GM21737 (cell line): Measurements from ENCODE around the gene TAF10.

ENCODE experiments used
- ATAC-seq: cut with Tn5 transposase; IDR thresholded peaks from one replicate; pipeline ENCODE4 v1.9.1; 2021; ENCODE audit warnings: mild to moderate bottlenecking, moderate library complexity; ENCODE audit not compliant: unreplicated experiment

TAF10 gene

DNA sequence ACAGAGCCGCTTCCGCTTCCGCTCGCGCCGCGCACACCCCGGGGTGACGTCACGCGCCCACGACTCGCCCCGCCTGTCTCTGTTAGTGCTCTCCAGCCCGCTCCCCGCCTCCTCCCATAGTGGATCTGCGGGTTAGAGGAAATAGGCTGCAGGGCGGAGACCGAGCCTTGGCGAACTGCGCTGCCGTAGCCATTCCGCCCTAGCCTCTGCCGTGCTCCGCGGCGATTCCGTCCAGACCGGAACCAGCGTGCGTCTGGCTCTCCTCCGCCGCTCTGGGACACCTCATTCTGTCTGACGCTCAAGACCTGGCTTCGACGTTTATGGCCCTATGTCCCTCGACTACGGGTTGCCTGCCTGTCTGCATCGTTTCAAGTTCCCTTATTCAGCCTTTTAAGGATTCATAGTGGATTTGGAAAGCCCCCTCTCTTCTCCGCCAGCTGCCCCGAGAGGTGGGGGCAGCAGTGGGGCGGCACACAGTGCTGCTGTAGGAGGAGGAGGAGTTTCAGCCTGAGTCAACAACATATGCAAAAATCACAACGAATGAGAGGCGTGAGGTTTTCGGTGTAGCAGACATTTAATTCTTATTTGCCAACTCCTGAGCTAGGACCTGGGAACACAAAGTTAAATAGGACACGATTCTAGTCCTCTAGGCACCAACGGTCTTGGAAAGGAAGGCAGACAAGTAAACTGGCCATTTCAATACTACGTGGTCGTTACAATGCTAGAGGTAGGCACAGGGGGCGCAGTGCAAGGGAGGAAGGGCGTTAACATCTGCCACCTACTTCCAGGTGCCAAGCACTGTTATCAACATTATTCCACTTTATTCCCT lies at the start of gene TAF10:
TAF10 (minus strand) TSS at position 4 of the 829 bp plus-strand sequence. CDS start 27 bp downstream, outside the sequence.
- peak; percentile 86 for ATAC-seq

GRCh38 chr11:6660712-6661111 lies 48.7 kb upstream of the TAF10 start:
- ATAC-seq, result no peak

- no peak for ATAC-seq
Observed at GRCh38 chr11:6658647-6659046, 46.6 kb upstream of the TAF10 start.

- ATAC-seq, result no peak
Observed at GRCh38 chr11:6657346-6657745, 45.3 kb upstream of the TAF10 start.

DNA sequence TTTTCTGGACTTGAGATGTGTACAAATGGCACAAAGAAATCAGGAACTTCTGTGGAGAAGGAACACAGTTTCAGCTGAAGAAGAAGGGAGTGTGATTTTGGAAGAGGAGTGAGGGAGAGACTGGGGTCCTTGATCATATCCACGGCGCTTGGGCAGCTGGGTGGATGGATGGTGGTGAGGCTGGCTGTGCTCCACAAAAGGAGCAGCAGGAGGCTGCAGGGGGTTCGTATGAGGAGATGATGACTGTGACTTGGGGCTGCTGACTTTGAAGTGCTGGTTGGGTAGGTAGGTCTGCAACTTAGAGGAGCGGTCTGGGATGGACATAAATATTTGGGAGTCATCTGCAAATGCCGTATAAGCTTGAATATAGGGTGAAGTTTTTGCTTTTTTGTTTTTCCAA lies 44.9 kb upstream of the TAF10 start:
- no peak for ATAC-seq

DNA sequence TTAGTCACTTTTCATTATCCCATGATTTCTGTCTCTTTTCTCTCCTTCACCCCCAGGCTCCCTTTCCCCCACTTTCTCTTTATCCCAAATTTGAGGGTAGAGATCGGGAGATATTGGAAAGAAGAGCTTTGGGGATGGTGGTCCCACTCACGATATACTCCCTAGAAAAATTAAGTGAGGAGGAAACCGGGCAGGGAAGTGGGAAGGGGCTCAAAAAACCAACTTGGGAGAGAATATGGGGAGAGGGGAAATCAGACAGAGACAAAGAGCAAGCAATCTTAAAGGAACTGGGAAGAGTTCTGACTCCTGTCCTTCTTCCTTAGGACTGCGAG lies 44.5 kb upstream of the TAF10 start:
- no peak for ATAC-seq

DNA sequence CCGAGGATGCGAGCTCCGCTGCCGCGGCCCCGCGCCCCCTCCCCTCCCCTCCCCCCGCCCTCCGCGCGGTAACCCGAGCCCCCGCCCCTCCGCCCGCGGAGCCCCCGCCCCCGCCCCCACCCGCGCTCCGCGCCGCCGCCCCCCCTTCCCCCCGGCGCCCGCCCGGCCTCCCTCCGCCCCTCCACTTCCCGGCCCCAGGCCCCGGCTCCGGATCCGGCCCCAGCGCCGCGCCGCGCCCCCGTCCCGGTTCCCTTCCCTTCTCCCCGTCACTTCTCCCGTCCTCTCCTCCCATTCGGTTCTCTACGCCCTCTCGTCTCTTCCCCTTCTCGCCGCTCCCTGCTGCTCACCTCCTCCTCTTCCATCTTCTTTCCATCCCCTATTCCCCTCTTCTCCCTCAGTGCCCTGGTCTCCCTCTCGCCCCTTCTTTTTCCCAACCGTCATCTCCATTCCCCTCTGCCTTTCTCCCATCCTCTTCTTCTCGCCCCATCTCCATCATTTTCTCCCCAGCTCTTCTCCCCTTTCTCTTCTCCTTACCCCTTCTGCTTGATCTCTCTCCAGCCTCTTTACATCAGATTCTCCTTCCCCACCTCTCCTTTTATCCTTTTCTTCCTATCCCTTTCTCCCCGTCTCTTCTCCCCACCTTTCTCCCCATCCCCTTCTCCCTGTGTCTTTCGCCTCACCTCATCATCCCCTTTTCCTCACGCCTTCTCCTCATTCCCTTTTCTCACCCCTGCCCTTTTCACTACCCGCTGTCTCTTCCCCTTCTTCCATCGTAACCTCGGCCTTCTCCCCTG lies 44.0 kb upstream of the TAF10 start, which contains the start of gene DCHS1:
DCHS1 (minus strand) TSS at position 20 of the 794 bp plus-strand sequence. CDS start 14,196 bp downstream, outside the sequence.
- ATAC-seq, result no peak

DNA sequence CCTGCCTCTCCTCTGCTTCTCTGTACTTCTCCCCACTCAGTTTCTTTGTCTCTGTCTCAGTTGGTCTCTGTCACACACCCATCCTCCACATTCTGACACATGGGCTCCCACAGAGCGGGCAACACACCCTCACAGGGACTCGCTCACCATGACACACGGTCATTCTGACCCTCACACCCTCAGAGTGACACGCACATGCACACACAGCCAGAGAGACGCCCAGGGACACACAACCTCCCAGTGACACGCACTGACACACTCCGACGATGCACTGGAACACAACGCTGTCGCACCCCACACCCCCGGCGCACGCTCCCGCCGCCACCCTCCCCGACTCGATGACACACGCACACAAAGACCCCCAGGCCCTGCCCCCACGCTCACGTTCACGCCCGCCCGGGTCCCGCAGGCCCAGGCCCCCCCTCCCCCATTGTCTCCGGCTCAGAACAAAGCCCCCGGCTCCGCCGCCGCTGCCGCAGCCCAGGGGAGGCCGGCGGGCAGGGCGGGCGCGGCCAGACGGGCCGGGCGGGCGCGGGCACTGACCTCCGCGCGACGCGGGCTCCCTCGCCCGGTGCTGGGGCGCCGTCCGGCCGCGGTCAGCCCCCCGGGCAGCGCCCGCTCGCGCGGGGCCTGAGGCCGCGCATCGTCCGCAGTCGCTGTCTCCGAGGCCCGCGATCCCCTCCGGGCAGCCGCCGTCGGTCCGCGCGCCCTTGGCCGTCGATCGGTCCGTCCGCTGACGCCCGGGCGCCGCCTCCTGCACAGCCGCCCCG lies 43.2 kb upstream of the TAF10 start:
- ATAC-seq, result no peak

DNA sequence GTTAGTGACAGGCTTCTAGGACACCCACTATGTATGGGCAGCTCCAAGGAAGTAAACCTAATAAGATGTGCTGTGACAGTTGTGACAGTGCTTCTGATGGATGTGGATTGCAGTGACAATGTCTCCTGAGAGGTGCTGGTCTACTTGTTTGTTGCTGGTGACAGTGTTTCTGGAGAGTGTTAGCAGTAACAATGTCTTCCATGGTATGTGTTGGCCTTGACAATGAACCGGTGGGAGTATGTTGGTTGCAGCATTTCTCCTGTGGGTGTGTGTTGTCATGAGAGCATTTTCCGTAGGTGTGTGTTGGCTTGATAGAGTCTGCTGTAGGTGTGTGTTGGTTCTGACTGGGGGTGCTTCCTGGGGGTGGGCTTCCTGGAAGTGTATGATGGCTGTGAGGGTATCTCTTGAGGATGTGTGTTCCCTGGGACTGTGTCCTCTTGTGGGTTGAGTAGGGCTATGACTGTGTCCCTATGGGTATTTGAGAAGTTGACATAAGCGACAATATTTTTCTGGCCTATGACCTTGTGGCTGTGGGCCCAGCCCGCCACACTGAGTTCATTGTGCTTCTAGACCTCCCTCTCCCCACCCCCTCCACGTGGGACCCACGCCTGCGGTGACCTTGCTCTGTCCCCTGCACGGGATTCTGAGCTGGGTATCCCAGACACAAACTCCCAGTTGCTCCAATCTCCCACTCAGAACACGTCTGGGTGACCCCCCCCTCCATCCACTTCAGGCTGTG lies 42.4 kb upstream of the TAF10 start:
- no peak for ATAC-seq

- no peak for ATAC-seq
Observed at GRCh38 chr11:6653656-6654055, 41.6 kb upstream of the TAF10 start.

GRCh38 chr11:6653097-6653496 lies 41.1 kb upstream of the TAF10 start:
- no peak for ATAC-seq

- no peak for ATAC-seq
Observed at GRCh38 chr11:6652182-6652581, 40.2 kb upstream of the TAF10 start.

DNA sequence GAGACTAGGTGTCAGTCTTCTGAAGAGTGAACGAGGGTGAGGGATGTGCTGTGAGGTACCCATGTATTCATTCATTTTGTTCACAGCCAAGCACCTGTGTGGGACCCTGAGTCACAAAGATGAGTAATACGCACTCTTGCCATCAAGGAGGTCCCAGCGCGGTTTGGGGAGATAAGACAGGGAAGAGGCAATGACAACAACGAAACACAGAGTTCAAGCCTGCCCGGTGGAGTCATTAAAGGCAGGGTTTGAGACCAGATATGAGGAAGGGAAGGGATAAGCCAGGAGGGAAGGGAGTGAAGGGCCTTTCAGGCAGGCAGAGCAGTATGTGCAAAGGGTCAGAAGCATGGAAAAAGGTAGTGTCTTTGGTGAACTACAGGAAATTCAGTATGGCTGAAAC lies 39.0 kb upstream of the TAF10 start:
- no peak for ATAC-seq

GRCh38 chr11:6650104-6650503 lies 38.1 kb upstream of the TAF10 start:
- ATAC-seq, result no peak

DNA sequence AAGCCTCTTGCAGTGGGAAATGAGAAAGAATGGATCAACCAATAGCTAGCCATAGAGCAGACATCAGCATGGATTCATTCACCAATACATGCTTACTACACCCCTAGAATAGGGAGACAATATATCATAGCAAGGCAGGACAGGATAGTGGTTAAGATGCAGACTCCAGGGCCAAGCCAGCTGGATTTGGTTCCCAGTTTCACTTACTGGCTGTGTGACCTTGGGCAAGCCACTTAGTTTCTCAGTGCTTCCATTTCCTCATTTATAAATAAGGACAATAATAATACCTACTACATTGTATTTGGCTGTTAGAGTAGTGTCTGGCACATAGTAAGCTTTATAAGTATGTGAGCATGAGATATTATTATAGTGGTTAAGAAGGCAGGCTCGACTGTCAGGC lies 36.5 kb upstream of the TAF10 start:
- ATAC-seq, result no peak

GRCh38 chr11:6647836-6648235 lies 35.8 kb upstream of the TAF10 start:
- no peak for ATAC-seq

DNA sequence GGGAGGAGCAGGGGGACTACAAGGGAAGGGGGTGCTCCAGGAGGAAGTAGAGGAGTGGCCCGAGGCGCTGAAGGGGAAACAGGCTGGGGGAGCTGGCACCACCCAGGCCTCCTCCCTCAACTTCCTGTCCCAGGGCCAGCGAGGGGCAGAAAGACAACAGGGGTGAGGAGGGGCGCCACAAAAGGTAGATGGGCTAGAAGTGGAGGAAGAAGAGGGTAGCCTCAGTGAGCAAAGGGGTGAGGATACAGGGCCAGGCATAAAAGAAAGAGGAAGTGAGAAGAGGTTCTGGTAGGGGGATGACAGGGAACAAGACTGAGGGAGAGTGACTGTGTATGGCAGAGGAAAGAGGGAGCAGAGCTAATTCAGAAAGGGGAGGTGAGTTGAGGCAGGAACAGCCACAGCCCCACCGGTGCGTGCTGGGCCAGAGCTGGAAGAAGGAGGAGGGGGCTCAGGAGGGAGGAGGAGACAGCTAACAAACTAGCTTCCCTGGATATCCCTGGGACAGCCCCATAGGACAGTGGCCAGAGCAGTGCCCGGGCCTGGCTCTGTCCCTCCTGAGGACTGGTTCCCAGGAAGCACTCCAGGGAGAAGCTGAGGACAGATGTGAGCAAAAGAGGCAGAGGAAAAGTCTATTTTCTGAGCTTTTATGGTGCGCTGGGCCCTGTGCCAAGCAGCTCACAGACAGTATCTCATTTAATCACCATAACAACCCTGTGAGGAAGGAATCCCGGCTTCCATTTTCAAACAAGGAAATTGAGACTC lies 35.1 kb upstream of the TAF10 start:
- ATAC-seq, result peak; percentile 82

DNA sequence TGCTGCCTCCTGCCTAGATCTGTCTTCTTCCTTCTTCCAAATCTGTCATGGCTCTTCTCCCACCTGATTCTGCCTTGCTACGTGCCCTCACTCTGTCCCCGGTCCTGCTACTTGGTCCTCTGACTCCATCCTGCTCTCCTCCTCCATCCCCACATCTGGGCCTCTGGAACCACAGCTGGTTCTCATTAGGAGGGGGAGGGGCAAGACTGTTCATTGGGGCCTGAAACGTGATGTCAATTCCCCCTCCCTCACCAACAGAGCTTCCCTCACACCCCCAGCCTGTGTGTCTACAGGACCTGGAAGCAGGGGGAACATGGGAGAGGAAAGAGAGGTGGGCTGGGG lies 34.5 kb upstream of the TAF10 start:
- no peak for ATAC-seq

DNA sequence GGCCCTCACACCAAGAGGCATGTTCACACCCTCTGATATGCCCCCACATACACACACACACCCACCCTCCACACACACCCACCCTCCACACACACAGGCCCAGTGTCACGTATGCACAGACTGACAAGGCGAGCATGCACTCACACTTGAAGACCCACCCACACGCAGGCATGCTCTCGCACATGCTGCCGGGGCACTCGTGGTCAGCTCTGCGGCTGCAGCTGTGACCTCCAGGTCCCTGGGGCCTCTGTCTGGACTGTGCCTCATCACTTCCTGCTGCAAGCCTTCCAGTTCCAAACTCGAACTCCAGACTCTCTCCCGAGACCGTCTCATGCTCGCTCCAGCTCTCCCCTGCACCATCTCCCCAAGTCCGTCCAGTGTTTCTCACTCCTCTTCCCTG lies 34.1 kb upstream of the TAF10 start:
- no peak for ATAC-seq

DNA sequence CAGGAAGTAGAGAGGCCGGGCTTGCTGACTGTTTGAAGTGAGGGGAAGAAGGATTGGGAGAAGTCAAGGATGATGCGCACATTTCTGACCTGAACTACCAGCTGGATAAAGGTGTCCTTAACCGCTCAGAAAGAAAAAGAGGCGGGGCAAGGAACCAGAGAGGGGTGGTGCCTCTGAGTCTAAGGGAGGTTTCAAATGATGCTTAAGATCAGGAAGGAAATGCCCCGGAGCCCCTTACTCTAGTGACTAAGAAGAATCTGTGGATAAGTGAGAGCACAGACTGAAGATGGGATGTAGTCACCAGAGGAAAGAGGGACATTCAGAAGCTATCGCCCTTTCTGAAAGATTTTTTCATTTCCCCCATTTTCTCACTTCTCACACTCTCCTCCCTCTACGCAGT lies 30.9 kb upstream of the TAF10 start:
- ATAC-seq, result no peak
